Measurements from ENCODE around the gene NDUFS1.

GRCh38 chr2:206105038-206105437 lies 54.2 kb downstream of the NDUFS1 start:
- TF ChIP-seq, protein P1, sequence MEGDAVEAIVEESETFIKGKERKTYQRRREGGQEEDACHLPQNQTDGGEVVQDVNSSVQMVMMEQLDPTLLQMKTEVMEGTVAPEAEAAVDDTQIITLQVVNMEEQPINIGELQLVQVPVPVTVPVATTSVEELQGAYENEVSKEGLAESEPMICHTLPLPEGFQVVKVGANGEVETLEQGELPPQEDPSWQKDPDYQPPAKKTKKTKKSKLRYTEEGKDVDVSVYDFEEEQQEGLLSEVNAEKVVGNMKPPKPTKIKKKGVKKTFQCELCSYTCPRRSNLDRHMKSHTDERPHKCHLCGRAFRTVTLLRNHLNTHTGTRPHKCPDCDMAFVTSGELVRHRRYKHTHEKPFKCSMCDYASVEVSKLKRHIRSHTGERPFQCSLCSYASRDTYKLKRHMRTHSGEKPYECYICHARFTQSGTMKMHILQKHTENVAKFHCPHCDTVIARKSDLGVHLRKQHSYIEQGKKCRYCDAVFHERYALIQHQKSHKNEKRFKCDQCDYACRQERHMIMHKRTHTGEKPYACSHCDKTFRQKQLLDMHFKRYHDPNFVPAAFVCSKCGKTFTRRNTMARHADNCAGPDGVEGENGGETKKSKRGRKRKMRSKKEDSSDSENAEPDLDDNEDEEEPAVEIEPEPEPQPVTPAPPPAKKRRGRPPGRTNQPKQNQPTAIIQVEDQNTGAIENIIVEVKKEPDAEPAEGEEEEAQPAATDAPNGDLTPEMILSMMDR (IDR thresholded peaks at IDR 0.05 in 2 of 3, conservative IDR thresholded peaks at IDR 0.05 in 1 of 3; ENCODE audit: control insufficient read depth in 2 of 3, extremely low read depth in 1 of 3, insufficient read depth in 1 of 3, low read depth in 3 of 3, low read length in 3 of 3), result no peak
- TF ChIP-seq SMAD5 (IDR thresholded peaks at IDR 0.05; ENCODE audit: low read depth), result no peak
- TF ChIP-seq EZH2 (IDR thresholded peaks at IDR 0.05; ENCODE audit: borderline replicate concordance, control insufficient read depth, low read depth, low read length), result no peak
- no peak for TF ChIP-seq RBBP5 (conservative IDR thresholded peaks at IDR 0.05)
- TF ChIP-seq, protein P2, sequence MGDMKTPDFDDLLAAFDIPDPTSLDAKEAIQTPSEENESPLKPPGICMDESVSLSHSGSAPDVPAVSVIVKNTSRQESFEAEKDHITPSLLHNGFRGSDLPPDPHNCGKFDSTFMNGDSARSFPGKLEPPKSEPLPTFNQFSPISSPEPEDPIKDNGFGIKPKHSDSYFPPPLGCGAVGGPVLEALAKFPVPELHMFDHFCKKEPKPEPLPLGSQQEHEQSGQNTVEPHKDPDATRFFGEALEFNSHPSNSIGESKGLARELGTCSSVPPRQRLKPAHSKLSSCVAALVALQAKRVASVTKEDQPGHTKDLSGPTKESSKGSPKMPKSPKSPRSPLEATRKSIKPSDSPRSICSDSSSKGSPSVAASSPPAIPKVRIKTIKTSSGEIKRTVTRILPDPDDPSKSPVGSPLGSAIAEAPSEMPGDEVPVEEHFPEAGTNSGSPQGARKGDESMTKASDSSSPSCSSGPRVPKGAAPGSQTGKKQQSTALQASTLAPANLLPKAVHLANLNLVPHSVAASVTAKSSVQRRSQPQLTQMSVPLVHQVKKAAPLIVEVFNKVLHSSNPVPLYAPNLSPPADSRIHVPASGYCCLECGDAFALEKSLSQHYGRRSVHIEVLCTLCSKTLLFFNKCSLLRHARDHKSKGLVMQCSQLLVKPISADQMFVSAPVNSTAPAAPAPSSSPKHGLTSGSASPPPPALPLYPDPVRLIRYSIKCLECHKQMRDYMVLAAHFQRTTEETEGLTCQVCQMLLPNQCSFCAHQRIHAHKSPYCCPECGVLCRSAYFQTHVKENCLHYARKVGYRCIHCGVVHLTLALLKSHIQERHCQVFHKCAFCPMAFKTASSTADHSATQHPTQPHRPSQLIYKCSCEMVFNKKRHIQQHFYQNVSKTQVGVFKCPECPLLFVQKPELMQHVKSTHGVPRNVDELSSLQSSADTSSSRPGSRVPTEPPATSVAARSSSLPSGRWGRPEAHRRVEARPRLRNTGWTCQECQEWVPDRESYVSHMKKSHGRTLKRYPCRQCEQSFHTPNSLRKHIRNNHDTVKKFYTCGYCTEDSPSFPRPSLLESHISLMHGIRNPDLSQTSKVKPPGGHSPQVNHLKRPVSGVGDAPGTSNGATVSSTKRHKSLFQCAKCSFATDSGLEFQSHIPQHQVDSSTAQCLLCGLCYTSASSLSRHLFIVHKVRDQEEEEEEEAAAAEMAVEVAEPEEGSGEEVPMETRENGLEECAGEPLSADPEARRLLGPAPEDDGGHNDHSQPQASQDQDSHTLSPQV (IDR thresholded peaks at IDR 0.05), result no peak
- no peak for TF ChIP-seq RFX5 (IDR thresholded peaks at IDR 0.05; ENCODE audit: low read depth, low read length)
- TF ChIP-seq CHD4 (IDR thresholded peaks at IDR 0.05), result no peak
- TF ChIP-seq CBFB (IDR thresholded peaks at IDR 0.05; ENCODE audit: low read depth), result no peak
- no peak for TF ChIP-seq SIX5 (IDR thresholded peaks at IDR 0.05; ENCODE audit: low read depth, low read length, severe bottlenecking)
- TF ChIP-seq YY1 (IDR thresholded peaks at IDR 0.05; ENCODE audit: low read depth, low read length), result no peak

Data from GM12878 (cell line).